Keratinocyte (primary cell): Measurements from ENCODE around the gene CCL13. TPM values are rescaled to one million over a fixed set of nuclear protein-coding genes. Genes with fewer than 3 reads are reported as not detected.

Experiments used
- DNase-seq: peaks from one replicate; pipeline ENCODE4 v3.0.0-alpha.2; 2011; ENCODE audit warnings: low read depth, missing footprints, low spot score
- FAIRE-seq: peaks from 2 replicates; lab custom pipeline; 2011; peaks lifted over from hg19 to GRCh38; lab: Jason Lieb, UNC
- H2AFZ ChIP-seq: 2 replicates; pipeline ENCODE4 v1.6.0; 2012; ENCODE audit warnings: low read length, control low read depth, inconsistent platforms; ENCODE audit not compliant: control insufficient read depth
- H3K27ac ChIP-seq: 2 replicates; pipeline ENCODE4 v1.5.1; 2011; ENCODE audit warnings: low read length; ENCODE audit not compliant: control insufficient read depth, insufficient read depth
- H3K27me3 ChIP-seq: 3 replicates; pipeline ENCODE4 v1.6.0; 2011; ENCODE audit warnings: low read length; ENCODE audit not compliant: control insufficient read depth, insufficient read depth; ENCODE audit errors: extremely low read depth
- H3K36me3 ChIP-seq, 2 experiments: 2 replicates in 1 of 2; 3 replicates in 1 of 2; pipeline ENCODE4 v1.5.1; 2011; ENCODE audit warnings: low read length in 2 of 2, mild to moderate bottlenecking in 1 of 2; ENCODE audit not compliant: control insufficient read depth in 2 of 2, insufficient read depth in 2 of 2; ENCODE audit errors: extremely low read depth in 1 of 2
- H3K4me1 ChIP-seq: 3 replicates; pipeline ENCODE4 v1.5.1; 2011; ENCODE audit warnings: low read length; ENCODE audit not compliant: control insufficient read depth, insufficient read depth; ENCODE audit errors: extremely low read depth
- H3K4me2 ChIP-seq: 3 replicates; pipeline ENCODE4 v1.6.0; 2011; ENCODE audit warnings: low read depth, low read length; ENCODE audit not compliant: control insufficient read depth, insufficient read depth; ENCODE audit errors: extremely low read depth
- H3K4me3 ChIP-seq, 3 experiments: fragments of 200-600 bp in 1 of 3; sonication (generic) in 1 of 3; 2 replicates in 2 of 3; 3 replicates in 1 of 3; pipeline ENCODE4 v1.5.1; 2011 to 2016; ENCODE audit warnings: low read length in 3 of 3, mild to moderate bottlenecking in 3 of 3, control low read depth in 2 of 3, inconsistent platforms in 1 of 3, low read depth in 1 of 3, mixed read lengths in 1 of 3, mixed run types in 1 of 3, moderate library complexity in 1 of 3; ENCODE audit not compliant: control insufficient read depth in 2 of 3, insufficient read depth in 2 of 3; ENCODE audit errors: extremely low read depth in 1 of 3
- H3K79me2 ChIP-seq: 2 replicates; pipeline ENCODE4 v1.6.0; 2012; ENCODE audit warnings: low read length; ENCODE audit not compliant: control insufficient read depth, insufficient read depth
- H3K9ac ChIP-seq: 3 replicates; pipeline ENCODE4 v1.6.0; 2011; ENCODE audit warnings: low read length; ENCODE audit not compliant: control insufficient read depth, insufficient read depth; ENCODE audit errors: extremely low read depth
- H3K9me1 ChIP-seq: 3 replicates; pipeline ENCODE4 v1.6.0; 2011; ENCODE audit warnings: low read length; ENCODE audit not compliant: control insufficient read depth, insufficient read depth; ENCODE audit errors: extremely low read depth
- H3K9me3 ChIP-seq: 2 replicates; pipeline ENCODE4 v1.5.1; 2012; ENCODE audit warnings: low read depth, low read length; ENCODE audit not compliant: control insufficient read depth
- H4K20me1 ChIP-seq: 3 replicates; pipeline ENCODE4 v1.6.0; 2011; ENCODE audit warnings: low read length; ENCODE audit not compliant: control insufficient read depth, insufficient read depth; ENCODE audit errors: extremely low read depth
- CTCF ChIP-seq, 3 experiments: IDR thresholded peaks in 1 of 3; conservative IDR thresholded peaks in 1 of 3; optimal IDR thresholded peaks in 1 of 3; 2 replicates in 2 of 3; 3 replicates in 1 of 3; pipeline versions ENCODE3 to v1.5.1; 2011; ENCODE audit warnings: low read length in 3 of 3, mild to moderate bottlenecking in 3 of 3, moderate library complexity in 2 of 3, control low read depth in 1 of 3, inconsistent platforms in 1 of 3; ENCODE audit not compliant: insufficient read depth in 2 of 3; ENCODE audit errors: extremely low read depth in 1 of 3
- EZH2 ChIP-seq: IDR thresholded peaks from one replicate; pipeline ENCODE4 v1.6.1; 2012; ENCODE audit warnings: inconsistent platforms, mild to moderate bottlenecking, low read length, moderate library complexity
- dilution Hi-C: fragments of 300-500 bp; cut with MboI; formaldehyde crosslinking; loops from one replicate; pipeline ENCODE4 v1.7.0; 2020; ENCODE audit warnings: low sequenced_read_pairs; ENCODE audit not compliant: extremely low pct_ligation_motif_present
- polyA plus RNA-seq, 5 experiments: library from polyadenylated mRNA; depleted of rRNA in 3 of 5; stranded (reverse) in 3 of 5; stranded (forward) in 1 of 5; unstranded in 1 of 5; fragments of >200 nt; gene quantifications; 1 replicate in 1 of 5; 2 replicates in 3 of 5; 3 replicates in 1 of 5; pipeline versions ENCODE4 v1.2.1 to v1.2.3, GENCODE V29; 2011 to 2012; ENCODE audit warnings: missing spikeins in 2 of 5, low read depth in 1 of 5, low replicate concordance in 1 of 5

The CCL13 gene
- polyA plus RNA-seq, 1 donor (not counting 4 experiments of a cell fraction or from before 2014, with no cell fraction given): not detected

- H3K36me3 ChIP-seq: no peaks in the 10 kb centered on the region
- H3K4me1 ChIP-seq: peaks cover 4% of the 10 kb centered on the region
- H3K27ac ChIP-seq: no peak overlapping the region
- no peak overlapping the region for H3K9ac ChIP-seq
- no peak overlapping the region for H3K4me2 ChIP-seq
- H3K27me3 ChIP-seq: no peaks in the 10 kb centered on the region
- DNase-seq (no peak), FAIRE-seq (no peak)
- H3K79me2 ChIP-seq: no peaks in the 10 kb centered on the region
- TF ChIP-seq EZH2: no peak
- TF ChIP-seq CTCF (optimal IDR thresholded peaks at IDR 0.05 in 1 of 3, IDR thresholded peaks at IDR 0.05 in 1 of 3, conservative IDR thresholded peaks at IDR 0.05 in 1 of 3; ENCODE audit: extremely low read depth in 1 of 3, insufficient read depth in 2 of 3, low read length in 3 of 3): no peak
- H3K9me1 ChIP-seq: no peaks in the 10 kb centered on the region
- H2AFZ ChIP-seq: no peak overlapping the region
- no peak overlapping the region for H3K4me3 ChIP-seq
- H3K9me3 ChIP-seq: no peaks in the 10 kb centered on the region
- no peaks in the 10 kb centered on the region for H4K20me1 ChIP-seq
- dilution Hi-C loops: loop anchor here (25.0 kb wide), 1 partner anchor 106 kb away; no protein-coding TSS in a partner anchor
These were observed 49.9 kb downstream of the CCL13 start for GRCh38 chr17:34406226-34406625.

Other genes starting within 250 kb of the CCL13 start
- gene CCL2, start 101.2 kb upstream of the CCL13 start, polyA plus RNA-seq: 0.24 to 0.49 TPM in 2 of 3 replicates, not detected in the other
- not detected in 3 replicates for gene CCL7, start 86.3 kb upstream of the CCL13 start, polyA plus RNA-seq
- not detected in 3 replicates for gene CCL11, start 70.7 kb upstream of the CCL13 start, polyA plus RNA-seq
- gene CCL8, start 37.0 kb upstream of the CCL13 start, polyA plus RNA-seq: not detected in 3 replicates
- not detected in 3 replicates for gene CCL1, start 6.8 kb downstream of the CCL13 start, polyA plus RNA-seq
- not detected in 3 replicates for gene TMEM132E, start 223.1 kb downstream of the CCL13 start, polyA plus RNA-seq